ENCODE data around the gene SPRED3.
"Not testable (repeated sequence)": the region's sequence is repeated elsewhere in the genome, so short reads cannot be mapped to it uniquely, and the experiment has no call there.

The SPRED3 gene

GRCh38 chr19:38411898-38412297 is 23.4 kb downstream of the SPRED3 start:
- not testable (repeated sequence) for H3K9ac ChIP-seq (ENCODE audit: low read depth, low read length); H3K36me3 ChIP-seq (ENCODE audit: insufficient read depth, low read length); H3K4me1 ChIP-seq (ENCODE audit: insufficient read depth, low read length); H3K9me3 ChIP-seq (ENCODE audit: control insufficient read depth, insufficient read depth, low read length)

GRCh38 chr19:38412491-38412890 is 24.0 kb downstream of the SPRED3 start:
- Histone ChIP-seq H3K9ac (ENCODE audit: low read depth, low read length) (no peak overlapping the region), H3K36me3 (ENCODE audit: insufficient read depth, low read length) (no peaks in the 10 kb centered on the region), H3K4me1 (ENCODE audit: insufficient read depth, low read length) (no peaks in the 10 kb centered on the region), H3K9me3 (ENCODE audit: control insufficient read depth, insufficient read depth, low read length) (no peaks in the 10 kb centered on the region)

GRCh38 chr19:38412961-38413360 is 24.5 kb downstream of the SPRED3 start:
- H3K4me1 ChIP-seq (ENCODE audit: insufficient read depth, low read length): no peaks in the 10 kb centered on the region
- H3K9me3 ChIP-seq (ENCODE audit: control insufficient read depth, insufficient read depth, low read length): no peaks in the 10 kb centered on the region
- no peaks in the 10 kb centered on the region for H3K36me3 ChIP-seq (ENCODE audit: insufficient read depth, low read length)
- no peak overlapping the region for H3K9ac ChIP-seq (ENCODE audit: low read depth, low read length)

GRCh38 chr19:38413416-38413815 is 24.9 kb downstream of the SPRED3 start:
- no peaks in the 10 kb centered on the region for H3K9me3 ChIP-seq (ENCODE audit: control insufficient read depth, insufficient read depth, low read length)
- H3K36me3 ChIP-seq (ENCODE audit: insufficient read depth, low read length): no peaks in the 10 kb centered on the region
- H3K4me1 ChIP-seq (ENCODE audit: insufficient read depth, low read length): no peaks in the 10 kb centered on the region
- no peak overlapping the region for H3K9ac ChIP-seq (ENCODE audit: low read depth, low read length)

- Histone ChIP-seq H3K9me3 (ENCODE audit: control insufficient read depth, insufficient read depth, low read length) (no peaks in the 10 kb centered on the region), H3K9ac (ENCODE audit: low read depth, low read length) (no peak overlapping the region), H3K36me3 (ENCODE audit: insufficient read depth, low read length) (no peaks in the 10 kb centered on the region), H3K4me1 (ENCODE audit: insufficient read depth, low read length) (no peaks in the 10 kb centered on the region; the same call in 1 of the 2 replicates)
Measured at GRCh38 chr19:38417146-38417543, 28.6 kb downstream of the SPRED3 start.

- Histone ChIP-seq H3K36me3 (ENCODE audit: insufficient read depth, low read length) (no peaks in the 10 kb centered on the region), H3K9ac (ENCODE audit: low read depth, low read length) (peak overlapping the region; percentile 75), H3K4me1 (ENCODE audit: insufficient read depth, low read length) (no peaks in the 10 kb centered on the region; the same call in 1 of the 2 replicates), H3K9me3 (ENCODE audit: control insufficient read depth, insufficient read depth, low read length) (no peaks in the 10 kb centered on the region)
Measured at GRCh38 chr19:38417544-38418506, 29.3 kb downstream of the SPRED3 start.

- Histone ChIP-seq H3K9ac (ENCODE audit: low read depth, low read length) (no peak overlapping the region), H3K4me1 (ENCODE audit: insufficient read depth, low read length) (peaks cover 5% of the 10 kb centered on the region; the same call in 1 of the 2 replicates), H3K9me3 (ENCODE audit: control insufficient read depth, insufficient read depth, low read length) (no peaks in the 10 kb centered on the region), H3K36me3 (ENCODE audit: insufficient read depth, low read length) (no peaks in the 10 kb centered on the region)
Measured at GRCh38 chr19:38420935-38421334, 32.4 kb downstream of the SPRED3 start.

GRCh38 chr19:38421856-38422255 is 33.4 kb downstream of the SPRED3 start:
- H3K9ac ChIP-seq (ENCODE audit: low read depth, low read length): no peak overlapping the region
- no peaks in the 10 kb centered on the region for H3K9me3 ChIP-seq (ENCODE audit: control insufficient read depth, insufficient read depth, low read length)
- H3K36me3 ChIP-seq (ENCODE audit: insufficient read depth, low read length): no peaks in the 10 kb centered on the region
- H3K4me1 ChIP-seq (ENCODE audit: insufficient read depth, low read length): peaks cover 5% of the 10 kb centered on the region; the same call in 1 of the 2 replicates

- H3K9me3 ChIP-seq (ENCODE audit: control insufficient read depth, insufficient read depth, low read length): no peaks in the 10 kb centered on the region
- no peaks in the 10 kb centered on the region for H3K36me3 ChIP-seq (ENCODE audit: insufficient read depth, low read length)
- H3K4me1 ChIP-seq (ENCODE audit: insufficient read depth, low read length): peaks cover 5% of the 10 kb centered on the region; the same call in 1 of the 2 replicates
- H3K9ac ChIP-seq (ENCODE audit: low read depth, low read length): no peak overlapping the region
Measured at GRCh38 chr19:38422438-38422837, 33.9 kb downstream of the SPRED3 start.

- Histone ChIP-seq H3K36me3 (ENCODE audit: insufficient read depth, low read length) (no peaks in the 10 kb centered on the region), H3K4me1 (ENCODE audit: insufficient read depth, low read length) (peaks cover 5% of the 10 kb centered on the region; the same call in 1 of the 2 replicates), H3K9ac (ENCODE audit: low read depth, low read length) (no peak overlapping the region), H3K9me3 (ENCODE audit: control insufficient read depth, insufficient read depth, low read length) (no peaks in the 10 kb centered on the region)
Measured at GRCh38 chr19:38424272-38424671, 35.8 kb downstream of the SPRED3 start.

- no peaks in the 10 kb centered on the region for H3K36me3 ChIP-seq (ENCODE audit: insufficient read depth, low read length)
- peaks cover 5% of the 10 kb centered on the region; the same call in 1 of the 2 replicates for H3K4me1 ChIP-seq (ENCODE audit: insufficient read depth, low read length)
- H3K9me3 ChIP-seq (ENCODE audit: control insufficient read depth, insufficient read depth, low read length): no peaks in the 10 kb centered on the region
- peak overlapping the region; percentile 43 for H3K9ac ChIP-seq (ENCODE audit: low read depth, low read length)
Measured at GRCh38 chr19:38425222-38425809, 36.8 kb downstream of the SPRED3 start.

GRCh38 chr19:38425810-38426466 is 37.4 kb downstream of the SPRED3 start, which contains the start of gene RASGRP4:
Gene RASGRP4 (minus strand): TSS chr19:38426219. CDS start chr19:38426091, 128 bp downstream.
- peaks cover 5% of the 10 kb centered on the region; the same call in 1 of the 2 replicates for H3K4me1 ChIP-seq (ENCODE audit: insufficient read depth, low read length)
- no peaks in the 10 kb centered on the region for H3K9me3 ChIP-seq (ENCODE audit: control insufficient read depth, insufficient read depth, low read length)
- no peaks in the 10 kb centered on the region for H3K36me3 ChIP-seq (ENCODE audit: insufficient read depth, low read length)
- peak within 1 kb of the TSS; percentile 43 for H3K9ac ChIP-seq (ENCODE audit: low read depth, low read length)

GRCh38 chr19:38427035-38427677 is 38.7 kb downstream of the SPRED3 start:
- not testable (repeated sequence) for H3K4me1 ChIP-seq (ENCODE audit: insufficient read depth, low read length); H3K9me3 ChIP-seq (ENCODE audit: control insufficient read depth, insufficient read depth, low read length); H3K9ac ChIP-seq (ENCODE audit: low read depth, low read length); H3K36me3 ChIP-seq (ENCODE audit: insufficient read depth, low read length)
